22Rv1 (cell line): ENCODE data around the gene CSRP1.

Experiments
- ZFX ChIP-seq: fragments of 450-650 bp; IDR thresholded peaks from 2 replicates; pipeline ENCODE4 v1.6.1; 2017; ENCODE audit warnings: antibody characterized with exemption, borderline replicate concordance
- TF ChIP-seq, protein P1 (sequence below): fragments of 450-650 bp; IDR thresholded peaks from 2 replicates; pipeline ENCODE4 v1.5.1; 2017; ENCODE audit warnings: mild to moderate bottlenecking

DNA sequence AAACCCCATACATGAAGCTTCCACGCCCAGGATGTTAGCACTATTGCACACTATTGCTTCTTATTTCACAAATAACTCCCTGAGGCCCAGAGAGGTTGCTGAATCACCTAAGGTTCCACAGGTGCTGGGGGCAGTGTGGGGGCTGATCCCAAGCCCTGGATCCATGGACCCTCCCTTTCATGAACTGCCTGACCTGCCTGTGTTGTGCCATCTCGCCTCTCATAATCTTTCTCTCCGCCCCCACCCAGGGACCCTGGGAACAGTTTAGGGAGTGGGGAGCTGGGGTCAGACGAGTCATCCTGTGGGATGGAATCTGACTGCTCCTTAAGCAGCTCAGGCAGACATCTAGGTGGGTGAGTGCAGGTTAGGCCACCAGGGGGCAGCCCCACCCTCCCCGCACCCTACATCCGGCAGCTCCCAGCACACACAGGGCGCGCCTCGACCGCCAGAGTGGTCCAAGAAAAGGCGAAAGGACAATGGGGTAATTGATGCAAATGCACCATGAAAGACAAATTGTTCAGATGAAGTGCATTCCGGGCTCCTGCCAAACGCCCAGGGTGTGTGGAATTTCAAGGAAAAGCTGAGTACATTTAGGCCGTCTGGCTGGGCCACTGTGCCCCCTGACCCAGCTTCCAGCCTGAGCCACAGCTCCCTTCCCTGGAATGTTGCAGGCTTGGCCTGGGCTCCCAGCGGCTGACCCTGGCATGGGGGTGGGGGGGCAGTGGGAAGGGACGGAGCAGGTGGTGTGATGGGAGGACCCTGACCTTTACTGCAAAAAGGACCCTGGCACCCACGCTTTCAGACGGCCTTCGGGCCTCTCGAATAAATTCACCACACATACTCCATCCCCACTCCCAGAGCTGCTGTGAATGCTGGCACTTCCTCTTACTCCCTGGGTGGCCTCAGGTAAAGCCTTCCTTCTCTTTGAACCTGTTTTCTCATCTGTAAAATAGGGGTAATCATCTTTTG lies 58.7 kb downstream of the CSRP1 start:
- no peak for TF ChIP-seq ZFX
- TF ChIP-seq, protein P1, sequence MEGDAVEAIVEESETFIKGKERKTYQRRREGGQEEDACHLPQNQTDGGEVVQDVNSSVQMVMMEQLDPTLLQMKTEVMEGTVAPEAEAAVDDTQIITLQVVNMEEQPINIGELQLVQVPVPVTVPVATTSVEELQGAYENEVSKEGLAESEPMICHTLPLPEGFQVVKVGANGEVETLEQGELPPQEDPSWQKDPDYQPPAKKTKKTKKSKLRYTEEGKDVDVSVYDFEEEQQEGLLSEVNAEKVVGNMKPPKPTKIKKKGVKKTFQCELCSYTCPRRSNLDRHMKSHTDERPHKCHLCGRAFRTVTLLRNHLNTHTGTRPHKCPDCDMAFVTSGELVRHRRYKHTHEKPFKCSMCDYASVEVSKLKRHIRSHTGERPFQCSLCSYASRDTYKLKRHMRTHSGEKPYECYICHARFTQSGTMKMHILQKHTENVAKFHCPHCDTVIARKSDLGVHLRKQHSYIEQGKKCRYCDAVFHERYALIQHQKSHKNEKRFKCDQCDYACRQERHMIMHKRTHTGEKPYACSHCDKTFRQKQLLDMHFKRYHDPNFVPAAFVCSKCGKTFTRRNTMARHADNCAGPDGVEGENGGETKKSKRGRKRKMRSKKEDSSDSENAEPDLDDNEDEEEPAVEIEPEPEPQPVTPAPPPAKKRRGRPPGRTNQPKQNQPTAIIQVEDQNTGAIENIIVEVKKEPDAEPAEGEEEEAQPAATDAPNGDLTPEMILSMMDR, result peak; percentile 98
